ENCODE results near the gene NFAT5. TPM values are rescaled to one million over a fixed set of nuclear protein-coding genes. Genes with fewer than 3 reads are reported as not detected.

Gene NFAT5
- total RNA-seq, 1 donor from 2014 or later: 48.8 TPM

- Mint-ChIP-seq H3K4me3 (ENCODE audit: unreplicated experiment) (no peak overlapping the region), H3K36me3 (ENCODE audit: low read depth, unreplicated experiment) (no peaks in the 10 kb centered on the region), H3K9me3 (ENCODE audit: unreplicated experiment) (no peaks in the 10 kb centered on the region), H3K27ac (ENCODE audit: unreplicated experiment) (no peak overlapping the region), H3K27me3 (ENCODE audit: unreplicated experiment) (no peaks in the 10 kb centered on the region), H3K4me1 (ENCODE audit: unreplicated experiment) (peaks cover 36% of the 10 kb centered on the region)
- no peak for DNase-seq (ENCODE audit: low spot score)
- TF ChIP-seq, protein P1, sequence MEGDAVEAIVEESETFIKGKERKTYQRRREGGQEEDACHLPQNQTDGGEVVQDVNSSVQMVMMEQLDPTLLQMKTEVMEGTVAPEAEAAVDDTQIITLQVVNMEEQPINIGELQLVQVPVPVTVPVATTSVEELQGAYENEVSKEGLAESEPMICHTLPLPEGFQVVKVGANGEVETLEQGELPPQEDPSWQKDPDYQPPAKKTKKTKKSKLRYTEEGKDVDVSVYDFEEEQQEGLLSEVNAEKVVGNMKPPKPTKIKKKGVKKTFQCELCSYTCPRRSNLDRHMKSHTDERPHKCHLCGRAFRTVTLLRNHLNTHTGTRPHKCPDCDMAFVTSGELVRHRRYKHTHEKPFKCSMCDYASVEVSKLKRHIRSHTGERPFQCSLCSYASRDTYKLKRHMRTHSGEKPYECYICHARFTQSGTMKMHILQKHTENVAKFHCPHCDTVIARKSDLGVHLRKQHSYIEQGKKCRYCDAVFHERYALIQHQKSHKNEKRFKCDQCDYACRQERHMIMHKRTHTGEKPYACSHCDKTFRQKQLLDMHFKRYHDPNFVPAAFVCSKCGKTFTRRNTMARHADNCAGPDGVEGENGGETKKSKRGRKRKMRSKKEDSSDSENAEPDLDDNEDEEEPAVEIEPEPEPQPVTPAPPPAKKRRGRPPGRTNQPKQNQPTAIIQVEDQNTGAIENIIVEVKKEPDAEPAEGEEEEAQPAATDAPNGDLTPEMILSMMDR (IDR thresholded peaks at IDR 0.05; ENCODE audit: unreplicated experiment): no peak
Measured at GRCh38 chr16:69531988-69532387, 33.8 kb upstream of the NFAT5 start.

DNA sequence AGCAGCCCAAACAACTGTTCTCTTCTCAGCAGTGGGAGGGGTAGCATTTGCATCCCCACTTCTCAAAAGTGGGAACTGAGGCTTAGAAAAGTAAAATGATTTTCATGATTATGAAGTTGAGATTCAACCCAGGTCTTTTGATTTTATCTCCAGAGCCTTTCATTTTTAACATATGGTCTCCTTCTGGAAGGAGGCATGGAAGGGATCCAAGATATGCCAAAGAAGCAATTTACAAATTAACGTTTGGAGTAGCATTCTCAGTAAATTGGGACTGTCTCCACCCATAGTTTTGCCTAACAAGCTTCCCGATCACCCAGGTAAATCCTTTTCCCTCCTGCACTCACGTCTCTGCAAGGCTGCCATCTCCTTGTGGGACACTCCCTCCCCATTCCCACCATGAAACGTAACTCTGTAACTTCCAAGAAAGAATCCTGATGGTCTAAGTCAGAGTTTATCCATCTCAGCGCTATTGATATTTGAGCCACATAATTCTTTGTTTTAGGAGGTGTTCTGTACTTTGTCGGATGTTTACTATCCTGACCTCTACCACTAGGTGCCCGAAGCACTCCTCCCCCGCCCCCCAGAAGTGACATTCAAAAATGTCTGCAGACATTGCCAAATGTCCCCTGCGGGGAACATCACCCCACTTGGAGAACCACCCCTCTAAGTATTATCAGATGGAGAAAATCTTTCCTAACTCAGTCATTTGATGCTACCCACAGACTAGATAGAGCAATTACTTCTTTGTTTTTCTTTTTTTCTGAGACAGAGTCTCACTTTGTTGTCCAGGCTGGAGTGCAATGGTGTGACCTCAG lies 32.9 kb upstream of the NFAT5 start:
- Mint-ChIP-seq H3K27ac (ENCODE audit: unreplicated experiment) (no peak overlapping the region), H3K9me3 (ENCODE audit: unreplicated experiment) (no peaks in the 10 kb centered on the region), H3K27me3 (ENCODE audit: unreplicated experiment) (no peaks in the 10 kb centered on the region), H3K4me1 (ENCODE audit: unreplicated experiment) (peaks cover 44% of the 10 kb centered on the region), H3K36me3 (ENCODE audit: low read depth, unreplicated experiment) (no peaks in the 10 kb centered on the region), H3K4me3 (ENCODE audit: unreplicated experiment) (no peak overlapping the region)
- no peak for DNase-seq (ENCODE audit: low spot score)
- TF ChIP-seq, protein P1 (IDR thresholded peaks at IDR 0.05; ENCODE audit: unreplicated experiment): no peak

DNA sequence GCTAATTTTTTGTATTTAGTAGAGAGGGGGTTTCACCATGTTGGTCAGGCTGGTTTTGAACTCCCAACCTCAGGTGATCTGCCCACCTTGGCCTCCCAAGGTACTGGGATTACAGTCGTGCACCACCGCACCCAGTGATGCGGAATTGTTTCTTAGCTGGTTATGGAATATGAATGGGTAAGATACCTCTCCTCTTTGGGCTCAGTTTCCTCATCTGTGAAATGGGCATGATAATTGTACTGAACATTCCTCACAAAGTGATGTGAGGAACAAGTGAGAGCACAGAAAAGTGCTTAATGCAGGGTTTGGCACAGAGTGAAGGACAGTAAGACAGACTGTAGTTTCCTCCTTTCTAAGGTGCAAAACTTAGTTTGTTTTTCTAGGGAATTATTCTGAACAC lies 31.0 kb upstream of the NFAT5 start:
- TF ChIP-seq, protein P1 (IDR thresholded peaks at IDR 0.05; ENCODE audit: unreplicated experiment): no peak
- H3K4me3 Mint-ChIP-seq (ENCODE audit: unreplicated experiment): no peak overlapping the region
- H3K9me3 Mint-ChIP-seq (ENCODE audit: unreplicated experiment): no peaks in the 10 kb centered on the region
- no peaks in the 10 kb centered on the region for H3K36me3 Mint-ChIP-seq (ENCODE audit: low read depth, unreplicated experiment)
- no peak for DNase-seq (ENCODE audit: low spot score)
- no peaks in the 10 kb centered on the region for H3K27me3 Mint-ChIP-seq (ENCODE audit: unreplicated experiment)
- H3K27ac Mint-ChIP-seq (ENCODE audit: unreplicated experiment): peak overlapping the region; percentile 93
- peaks cover 39% of the 10 kb centered on the region for H3K4me1 Mint-ChIP-seq (ENCODE audit: unreplicated experiment)

GRCh38 chr16:69535123-69536050 lies 30.4 kb upstream of the NFAT5 start:
- no peaks in the 10 kb centered on the region for H3K27me3 Mint-ChIP-seq (ENCODE audit: unreplicated experiment)
- H3K27ac Mint-ChIP-seq (ENCODE audit: unreplicated experiment): peak overlapping the region; percentile 93
- H3K4me1 Mint-ChIP-seq (ENCODE audit: unreplicated experiment): peaks cover 36% of the 10 kb centered on the region
- H3K36me3 Mint-ChIP-seq (ENCODE audit: low read depth, unreplicated experiment): no peaks in the 10 kb centered on the region
- no peaks in the 10 kb centered on the region for H3K9me3 Mint-ChIP-seq (ENCODE audit: unreplicated experiment)
- H3K4me3 Mint-ChIP-seq (ENCODE audit: unreplicated experiment): no peak overlapping the region
- peak; percentile 7 for DNase-seq (ENCODE audit: low spot score)
- TF ChIP-seq, protein P1 (IDR thresholded peaks at IDR 0.05; ENCODE audit: unreplicated experiment): no peak
